ENCODE measurements around the gene TTC19. TPM values are rescaled to one million over a fixed set of nuclear protein-coding genes. Genes with fewer than 3 reads are reported as not detected.
A peak's percentile ranks its signal among the peaks of the same experiment; 100 is the strongest.
"Not testable (repeated sequence)": the region's sequence is repeated elsewhere in the genome, so short reads cannot be mapped to it uniquely, and the experiment has no call there.

Gene TTC19
- total RNA-seq, 2 donors from 2014 or later = 27.3 to 29.4 TPM

GRCh38 chr17:15969463-15969862 lies 30.2 kb upstream of the TTC19 start:
- no peaks in the 10 kb centered on the region for H3K36me3 Mint-ChIP-seq
- no peak for DNase-seq (ENCODE audit: low spot score in 2 of 2)
- H3K9me3 Mint-ChIP-seq = no peaks in the 10 kb centered on the region
- no peak for ATAC-seq
- no peak overlapping the region for H3K27ac Mint-ChIP-seq

DNA sequence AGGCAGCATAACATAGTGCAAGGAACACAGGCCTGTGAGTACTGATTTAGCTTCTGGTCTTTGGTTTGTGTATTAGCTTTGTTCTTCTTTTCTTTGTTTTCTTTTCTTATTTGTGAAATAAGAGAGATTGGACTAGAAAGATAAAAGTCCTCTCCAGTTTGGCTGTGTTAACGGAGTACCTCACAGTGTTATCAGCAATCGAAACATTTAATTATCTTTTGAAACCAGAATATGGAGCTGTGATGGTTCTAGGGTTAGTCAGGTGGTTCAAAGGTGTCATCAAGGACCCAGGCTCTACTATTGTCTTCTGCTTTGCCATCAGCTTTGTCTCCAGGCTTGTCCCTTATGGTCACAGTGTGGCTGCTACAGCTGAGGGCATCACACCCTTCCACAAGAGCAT lies 29.1 kb upstream of the TTC19 start:
- no peak overlapping the region for H3K27ac Mint-ChIP-seq
- H3K9me3 Mint-ChIP-seq = no peaks in the 10 kb centered on the region
- DNase-seq (ENCODE audit: low spot score in 2 of 2) (no peak), ATAC-seq (no peak)
- H3K36me3 Mint-ChIP-seq = no peaks in the 10 kb centered on the region

- Mint-ChIP-seq H3K36me3 (no peaks in the 10 kb centered on the region), H3K27ac (no peak overlapping the region), H3K9me3 (no peaks in the 10 kb centered on the region)
- DNase-seq (ENCODE audit: low spot score in 2 of 2) (no peak), ATAC-seq (no peak)
Measured at GRCh38 chr17:15971098-15971678, 28.4 kb upstream of the TTC19 start.

GRCh38 chr17:15971882-15972281 lies 27.7 kb upstream of the TTC19 start:
- no peaks in the 10 kb centered on the region for H3K36me3 Mint-ChIP-seq
- DNase-seq (ENCODE audit: low spot score in 2 of 2) (no peak), ATAC-seq (no peak)
- H3K9me3 Mint-ChIP-seq = no peaks in the 10 kb centered on the region
- no peak overlapping the region for H3K27ac Mint-ChIP-seq

DNA sequence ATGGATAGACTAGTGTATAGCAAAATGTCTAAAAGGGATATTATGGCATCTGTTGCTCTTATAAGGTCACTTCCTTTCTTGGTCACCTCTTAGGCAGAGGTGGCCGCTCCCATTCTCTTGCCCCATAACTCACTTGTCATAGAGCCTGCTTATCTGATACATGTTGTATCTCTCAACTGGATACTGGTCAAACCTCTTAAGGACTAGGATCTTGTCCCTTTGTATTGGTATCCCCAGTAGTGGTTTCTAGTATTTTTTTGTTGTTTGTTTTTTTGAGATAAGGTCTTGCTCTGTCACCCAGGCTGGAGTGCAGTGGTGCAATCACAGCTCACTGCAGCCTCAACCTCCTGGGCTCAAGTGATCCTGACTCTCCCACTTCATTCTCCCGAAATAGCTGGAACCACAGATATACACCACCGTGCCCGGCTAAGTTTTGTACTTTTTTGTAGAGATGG lies 27.1 kb upstream of the TTC19 start:
- Mint-ChIP-seq H3K27ac (no peak overlapping the region), H3K36me3 (no peaks in the 10 kb centered on the region), H3K9me3 (no peaks in the 10 kb centered on the region)
- DNase-seq (ENCODE audit: low spot score in 2 of 2) (no peak), ATAC-seq (no peak)

GRCh38 chr17:15973016-15973415 lies 26.6 kb upstream of the TTC19 start:
- Mint-ChIP-seq H3K9me3 (no peaks in the 10 kb centered on the region), H3K36me3 (peaks cover 4% of the 10 kb centered on the region in 2 donors), H3K27ac (peak overlapping the region in 1 of 2 donors; percentile 33)
- peak in 1 of 2 donors; percentile 55 for ATAC-seq
- no peak for DNase-seq (ENCODE audit: low spot score in 2 of 2)

DNA sequence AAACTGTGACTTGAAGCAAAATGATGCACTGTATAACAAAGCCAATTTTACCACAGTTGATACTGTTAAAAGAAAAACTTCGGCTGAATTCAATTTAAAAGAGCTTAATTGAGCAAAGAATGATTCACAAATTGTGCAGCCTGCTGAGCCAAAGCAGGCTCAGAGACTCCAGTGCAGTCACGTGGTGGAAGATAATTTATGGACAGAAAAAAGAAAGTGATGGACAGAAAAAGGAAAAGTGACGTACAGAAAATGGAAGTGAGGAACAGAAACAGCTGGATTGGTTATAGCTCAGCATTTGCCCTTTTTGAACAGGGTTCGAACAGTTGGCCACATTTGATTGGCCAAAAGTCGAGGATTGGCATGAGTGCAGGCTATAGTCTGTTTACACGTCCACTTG lies 25.8 kb upstream of the TTC19 start:
- Mint-ChIP-seq H3K9me3 (no peaks in the 10 kb centered on the region), H3K27ac (no peak overlapping the region), H3K36me3 (peaks cover 6 to 7% of the 10 kb centered on the region in 2 donors)
- ATAC-seq (no peak), DNase-seq (ENCODE audit: low spot score in 2 of 2) (no peak)

DNA sequence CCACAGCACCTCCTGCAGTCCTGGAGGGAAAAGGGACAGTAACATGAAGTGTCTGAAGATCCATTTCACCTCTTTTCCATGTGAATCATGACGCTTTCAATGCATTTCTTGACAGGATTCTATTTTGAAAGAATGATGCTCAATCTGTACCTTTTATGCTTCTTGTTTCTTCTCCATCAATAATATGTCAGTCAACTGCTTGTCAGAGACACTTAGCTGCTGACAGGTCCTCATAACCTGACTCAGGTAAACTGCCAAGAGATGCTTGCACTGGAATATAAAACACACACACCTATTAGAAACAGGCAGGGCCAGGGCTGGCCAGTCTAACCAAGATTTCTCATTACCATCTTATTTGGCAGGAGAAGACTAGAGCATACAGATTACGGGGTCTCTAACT lies 21.7 kb upstream of the TTC19 start:
- ATAC-seq = no peak
- H3K36me3 Mint-ChIP-seq = peaks cover 13 to 29% of the 10 kb centered on the region in 2 donors
- no peaks in the 10 kb centered on the region for H3K9me3 Mint-ChIP-seq
- peak overlapping the region in 1 of 2 donors; percentile 58 for H3K27ac Mint-ChIP-seq
- DNase-seq (ENCODE audit: low spot score in 2 of 2) = no peak

DNA sequence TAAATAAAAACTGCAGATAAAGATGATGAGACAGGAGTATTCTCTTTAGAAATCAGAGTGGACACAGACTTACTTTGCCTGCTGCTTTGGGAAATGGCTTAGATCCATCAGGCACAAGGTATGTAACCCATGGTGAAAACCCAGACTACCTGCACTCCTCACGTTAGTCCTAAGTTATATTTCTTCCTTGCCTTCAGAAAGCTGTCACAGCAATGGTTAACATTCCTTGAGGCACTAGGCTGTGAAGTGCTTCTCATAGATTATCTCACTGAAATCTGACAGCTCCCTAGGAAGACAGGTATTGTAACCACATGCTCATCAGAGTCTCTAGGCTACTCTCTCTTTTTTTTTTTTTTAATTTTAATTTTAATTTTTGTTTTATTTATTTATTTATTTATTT lies 21.0 kb upstream of the TTC19 start:
- ATAC-seq = no peak
- Mint-ChIP-seq H3K27ac (no peak overlapping the region), H3K36me3 (peaks cover 13 to 29% of the 10 kb centered on the region in 2 donors), H3K9me3 (no peaks in the 10 kb centered on the region)
- no peak for DNase-seq (ENCODE audit: low spot score in 2 of 2)

GRCh38 chr17:15979013-15979412 lies 20.6 kb upstream of the TTC19 start:
- ATAC-seq; H3K9me3 Mint-ChIP-seq; DNase-seq (ENCODE audit: low spot score in 2 of 2); H3K27ac Mint-ChIP-seq: not testable (repeated sequence)
- peaks cover 13 to 29% of the 10 kb centered on the region in 2 donors for H3K36me3 Mint-ChIP-seq

DNA sequence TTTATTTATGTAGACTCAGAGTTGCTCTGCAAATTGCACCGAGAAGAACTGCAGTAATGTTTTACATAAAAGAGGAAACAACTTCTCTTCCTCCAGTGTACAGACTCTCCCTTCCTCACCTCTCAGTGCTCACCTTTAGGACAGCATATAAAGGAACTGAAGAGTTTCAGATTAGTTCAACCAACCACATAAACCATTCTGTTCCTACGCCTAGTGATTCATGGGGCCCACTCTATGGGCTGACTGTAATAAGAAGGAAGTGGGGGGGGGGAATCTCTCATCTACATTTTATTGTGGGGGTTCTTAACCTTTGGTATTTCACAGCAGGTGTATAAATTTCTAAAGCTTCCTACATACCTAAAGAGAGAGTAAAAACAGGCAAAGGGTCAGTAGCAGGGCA lies 18.4 kb upstream of the TTC19 start:
- Mint-ChIP-seq H3K36me3 (peaks cover 13 to 29% of the 10 kb centered on the region in 2 donors), H3K9me3 (no peaks in the 10 kb centered on the region), H3K27ac (peak overlapping the region; percentile 9 to 59)
- DNase-seq (ENCODE audit: low spot score in 2 of 2) (no peak), ATAC-seq (peak; percentile 100)

- ATAC-seq (peak; percentile 5 to 10), DNase-seq (ENCODE audit: low spot score in 2 of 2) (no peak)
- Mint-ChIP-seq H3K36me3 (peaks cover 13 to 29% of the 10 kb centered on the region in 2 donors), H3K27ac (peak overlapping the region; percentile 9 to 59), H3K9me3 (no peaks in the 10 kb centered on the region)
Measured at GRCh38 chr17:15981646-15982580, 17.7 kb upstream of the TTC19 start.

DNA sequence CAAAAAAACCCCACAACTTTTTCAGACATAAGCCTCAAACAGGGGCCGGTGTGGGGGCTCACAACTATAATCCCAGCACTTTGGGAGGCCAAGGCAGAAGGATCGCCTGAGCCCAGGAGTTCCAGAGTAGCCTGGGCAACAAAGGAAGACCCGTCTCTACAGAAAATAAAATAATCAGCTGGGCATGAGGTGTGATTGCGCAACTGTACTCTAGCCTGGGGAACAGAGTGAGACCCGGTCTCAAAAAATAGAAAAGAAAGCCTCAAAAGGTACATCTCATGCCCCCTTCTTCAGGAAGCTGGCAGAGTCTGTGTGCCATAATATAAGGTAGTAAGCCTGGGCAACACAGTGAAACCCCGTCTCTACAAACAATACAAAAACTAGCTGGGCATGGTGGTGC lies 3.3 kb upstream of the TTC19 start:
- H3K9me3 Mint-ChIP-seq = peaks cover 0 to 4% of the 10 kb centered on the region in 2 donors
- no peak overlapping the region for H3K27ac Mint-ChIP-seq
- no peak for ATAC-seq
- H3K36me3 Mint-ChIP-seq = peaks cover 12 to 13% of the 10 kb centered on the region in 2 donors
- DNase-seq (ENCODE audit: low spot score in 2 of 2) = no peak

DNA sequence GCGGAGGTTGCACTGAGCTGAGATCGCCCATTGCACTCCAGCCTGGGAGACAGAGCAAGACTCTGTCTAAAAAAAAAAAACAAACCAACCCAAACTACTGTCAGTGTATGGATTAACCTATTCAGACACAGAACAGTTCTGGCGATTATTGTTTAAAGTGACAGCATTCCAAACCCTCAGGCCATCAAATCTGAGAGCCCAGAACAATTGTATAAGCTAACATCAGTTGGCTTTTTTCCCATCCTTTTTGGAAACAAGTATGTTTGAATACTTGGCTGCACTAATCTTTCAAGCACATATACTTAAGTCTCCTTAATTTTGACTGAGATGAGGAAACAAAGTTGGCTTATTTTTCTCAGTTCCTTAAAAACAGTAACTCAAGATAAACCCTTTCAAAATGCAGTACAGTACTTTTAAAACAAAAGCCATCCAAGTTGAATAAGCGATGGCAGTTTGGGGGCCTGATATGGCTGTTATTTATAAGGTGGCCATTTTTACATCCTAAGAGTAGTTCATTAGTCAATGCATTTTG lies 1.5 kb upstream of the TTC19 start:
- H3K9me3 Mint-ChIP-seq = peaks cover 0 to 5% of the 10 kb centered on the region in 2 donors
- no peak for DNase-seq (ENCODE audit: low spot score in 2 of 2)
- peak overlapping the region in 1 of 2 donors; percentile 93 for H3K27ac Mint-ChIP-seq
- peaks cover 21 to 31% of the 10 kb centered on the region in 2 donors for H3K36me3 Mint-ChIP-seq
- no peak for ATAC-seq

- ATAC-seq = peak in 1 of 2 donors; percentile 52
- no peak for DNase-seq (ENCODE audit: low spot score in 2 of 2)
- Mint-ChIP-seq H3K36me3 (peaks cover 27 to 44% of the 10 kb centered on the region in 2 donors), H3K27ac (peak overlapping the region; percentile 93 to 97), H3K9me3 (peaks cover 0 to 5% of the 10 kb centered on the region in 2 donors)
Measured at GRCh38 chr17:15999974-16000827, 577 bp downstream of the TTC19 start.

DNA sequence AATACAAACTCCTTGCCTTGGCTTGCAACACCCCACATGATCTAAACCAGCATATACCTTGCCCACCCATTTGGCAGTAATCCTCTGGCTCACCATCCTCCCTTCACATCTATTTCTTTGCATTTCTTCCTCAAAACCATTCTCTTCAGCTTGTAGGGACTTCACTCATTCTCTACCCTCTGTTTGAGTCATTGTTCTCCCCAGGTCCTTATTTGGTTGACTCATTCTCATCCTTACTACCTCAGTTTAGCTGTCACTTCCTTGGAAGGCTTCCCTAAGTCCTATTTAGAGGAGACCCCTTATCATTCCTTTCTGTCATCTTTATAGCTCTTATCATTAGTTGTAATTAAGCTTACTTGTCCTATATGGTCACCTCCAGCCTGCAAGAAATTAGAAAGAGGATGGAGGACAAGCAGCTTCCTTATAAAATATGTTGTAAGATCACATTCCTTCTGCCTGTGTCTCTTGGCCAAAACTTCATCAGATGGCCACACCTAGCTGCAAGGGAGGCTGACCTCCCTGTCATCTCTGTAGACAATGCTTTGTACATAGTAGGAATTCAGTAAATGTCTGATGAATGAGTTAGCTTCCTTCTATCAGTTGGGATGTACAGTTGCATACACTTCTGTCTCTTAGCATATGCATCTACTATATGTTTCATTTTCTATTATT lies 1.7 kb downstream of the TTC19 start:
- peak in 1 of 2 donors; percentile 4 for ATAC-seq
- Mint-ChIP-seq H3K36me3 (peaks cover 31 to 55% of the 10 kb centered on the region in 2 donors), H3K9me3 (peaks cover 0 to 5% of the 10 kb centered on the region in 2 donors), H3K27ac (peak overlapping the region; percentile 93 to 97)
- DNase-seq (ENCODE audit: low spot score in 2 of 2) = no peak
